ENCODE data around the gene SORBS1.

The SORBS1 gene

DNA sequence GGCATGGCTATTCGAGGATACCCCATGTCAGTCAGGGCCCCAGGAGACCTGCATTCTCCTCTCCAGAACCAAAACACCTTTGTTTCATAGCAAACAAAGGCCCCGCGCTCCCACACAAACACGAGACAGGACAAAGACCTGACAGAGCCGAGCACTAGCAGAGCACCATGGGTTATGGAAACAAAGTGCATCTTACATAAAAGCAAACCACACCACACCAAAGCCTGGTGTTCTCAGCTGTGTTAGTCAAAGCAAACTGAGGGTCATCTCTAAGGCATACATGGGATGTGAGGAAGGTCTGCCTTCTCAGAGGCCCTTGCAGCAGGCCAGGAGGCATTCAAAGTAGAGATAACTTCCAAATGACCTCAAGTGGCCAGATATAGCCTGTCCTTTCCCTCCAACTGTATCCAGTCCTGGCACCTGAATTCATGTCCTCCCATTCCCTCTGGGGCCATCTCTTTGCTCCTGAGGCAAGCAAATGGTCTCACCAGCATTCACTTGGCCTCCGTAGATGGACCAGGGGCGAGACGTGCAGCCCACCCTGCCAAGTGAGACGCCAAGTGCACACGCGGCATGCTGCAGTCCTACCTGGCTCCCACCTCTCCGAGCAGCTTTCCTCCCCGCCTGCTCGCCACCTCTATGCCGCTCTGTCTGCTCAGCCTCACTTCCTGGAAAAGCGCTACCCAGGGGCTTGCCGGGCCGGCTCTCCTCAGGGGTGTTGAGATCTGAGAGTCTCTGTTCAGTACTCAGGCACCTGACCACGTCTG lies 225.1 kb downstream of the SORBS1 start:
- DNase-seq: no peak

GRCh38 chr10:95334805-95335144 lies 226.4 kb downstream of the SORBS1 start:
- no peak for DNase-seq

DNA sequence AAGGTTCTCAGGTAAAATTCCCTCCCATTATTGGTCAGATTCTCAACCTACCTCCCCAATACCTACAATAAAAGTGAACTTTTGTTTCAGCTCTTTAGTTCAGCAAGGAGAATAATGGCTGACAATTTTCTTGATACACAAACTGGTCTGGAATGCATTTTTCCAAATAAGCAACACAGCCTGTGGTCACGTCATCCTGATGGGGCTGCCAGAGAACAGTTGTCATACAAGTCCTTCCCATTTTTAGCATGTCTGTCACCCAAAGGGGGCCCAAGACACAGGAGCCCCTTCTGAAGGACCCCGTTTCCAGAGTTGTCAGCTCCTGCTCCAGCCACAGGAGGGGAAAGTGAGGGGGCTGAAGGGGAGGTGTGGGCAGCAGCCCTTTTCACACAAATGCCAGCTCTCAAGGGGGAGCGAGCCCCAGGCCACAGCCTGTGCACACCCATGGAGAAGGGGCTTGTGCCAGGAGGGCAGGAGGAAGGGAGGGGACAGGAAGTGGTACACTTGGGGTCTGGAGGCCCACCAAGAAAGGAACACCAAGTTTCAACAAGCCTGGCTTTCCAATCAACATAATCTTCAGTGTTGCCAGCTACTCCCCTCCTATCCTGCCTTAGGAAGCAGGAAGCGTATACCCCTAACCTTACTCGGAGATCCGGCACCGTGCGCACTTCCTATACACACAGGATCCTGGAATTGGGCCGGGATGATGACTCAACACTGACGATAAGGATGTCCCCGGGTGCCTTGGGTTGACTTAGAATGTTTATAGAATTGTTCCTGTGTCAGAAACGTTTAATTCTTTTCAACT lies 227.0 kb downstream of the SORBS1 start:
- peak; percentile 72 for DNase-seq

DNA sequence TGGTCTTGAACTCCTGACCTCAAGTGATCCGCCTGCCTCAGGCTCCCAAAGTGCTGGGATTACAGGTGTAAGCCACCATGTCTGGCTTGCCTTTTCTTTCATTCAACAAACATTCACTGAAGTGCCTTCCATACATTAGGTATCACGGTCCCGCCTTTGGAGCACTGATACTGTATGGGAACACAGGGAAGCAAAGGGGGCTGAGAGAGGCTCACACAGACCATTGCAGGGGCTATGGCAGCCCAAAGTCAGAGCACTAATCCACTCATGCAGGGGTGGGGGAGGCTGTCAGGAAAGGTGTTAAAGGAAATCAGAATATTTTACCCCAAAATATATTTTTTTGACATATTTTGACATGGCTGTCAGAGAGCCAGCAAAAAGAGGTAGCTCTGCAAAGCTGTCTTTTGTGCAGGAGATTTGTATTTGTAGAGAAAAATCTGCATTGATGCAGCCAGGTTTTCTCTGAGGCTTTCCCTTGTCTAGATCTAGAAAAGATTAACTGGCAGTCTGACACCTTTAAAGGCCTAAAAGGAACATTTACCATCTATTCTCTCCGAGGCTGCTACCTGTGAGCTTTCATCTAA lies 228.4 kb downstream of the SORBS1 start:
- no peak for DNase-seq

DNA sequence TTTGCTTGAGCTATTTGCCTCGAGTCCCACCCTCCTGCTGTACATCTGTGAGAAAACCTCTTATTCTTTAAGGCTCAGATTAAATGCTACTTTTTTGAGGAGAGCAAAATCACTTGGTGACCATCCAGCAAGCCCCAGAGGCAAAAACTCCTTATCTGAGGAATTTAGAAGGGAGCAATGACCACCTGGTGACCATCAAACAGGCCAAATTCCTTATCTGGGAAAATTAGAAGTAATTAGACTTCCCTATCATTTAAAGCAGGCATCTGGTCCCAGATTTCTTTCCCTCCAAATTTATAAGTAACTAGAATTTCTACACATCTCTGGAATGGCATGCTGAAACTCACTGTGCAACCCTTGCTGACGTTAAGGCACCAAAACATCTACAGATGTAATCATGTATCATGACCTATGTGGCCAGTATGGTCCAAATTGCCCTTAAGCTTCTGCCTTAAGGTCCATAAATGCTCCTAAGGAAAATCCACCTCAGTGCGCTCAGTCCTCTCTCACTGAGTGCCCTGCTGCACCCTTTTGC lies 229.5 kb downstream of the SORBS1 start:
- no peak for DNase-seq

GRCh38 chr10:95330966-95331453 lies 230.2 kb downstream of the SORBS1 start:
- DNase-seq: peak; percentile 15

- DNase-seq: no peak
Observed at GRCh38 chr10:95329296-95329695, 231.9 kb downstream of the SORBS1 start.

GRCh38 chr10:95328013-95328412 lies 233.2 kb downstream of the SORBS1 start:
- no peak for DNase-seq

- DNase-seq: no peak
Observed at GRCh38 chr10:95327367-95327766, 233.8 kb downstream of the SORBS1 start.

GRCh38 chr10:95326396-95326795 lies 234.8 kb downstream of the SORBS1 start:
- no peak for DNase-seq

DNA sequence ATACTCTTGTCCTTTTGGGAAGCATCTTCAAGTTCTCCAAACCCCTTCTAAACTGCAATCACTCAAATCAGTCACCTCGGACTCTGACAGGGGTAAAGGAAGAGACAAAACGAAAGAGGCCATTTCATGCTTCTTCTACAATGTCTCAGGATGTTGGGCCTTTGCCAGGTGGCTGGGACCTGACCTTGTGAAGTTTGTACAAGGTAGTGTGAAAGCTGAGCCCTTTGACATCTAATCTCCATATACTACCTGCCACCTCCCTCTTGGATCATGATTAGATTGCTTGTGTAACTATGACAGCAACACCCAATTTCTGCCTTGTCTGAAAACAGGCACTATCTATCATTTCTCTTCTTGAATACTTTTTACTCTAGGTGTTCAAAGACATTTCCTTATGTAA lies 235.3 kb downstream of the SORBS1 start:
- DNase-seq: no peak

- DNase-seq: no peak
Observed at GRCh38 chr10:95324436-95325268, 236.5 kb downstream of the SORBS1 start.

- no peak for DNase-seq
Observed at GRCh38 chr10:95321554-95322301, 239.4 kb downstream of the SORBS1 start.

DNA sequence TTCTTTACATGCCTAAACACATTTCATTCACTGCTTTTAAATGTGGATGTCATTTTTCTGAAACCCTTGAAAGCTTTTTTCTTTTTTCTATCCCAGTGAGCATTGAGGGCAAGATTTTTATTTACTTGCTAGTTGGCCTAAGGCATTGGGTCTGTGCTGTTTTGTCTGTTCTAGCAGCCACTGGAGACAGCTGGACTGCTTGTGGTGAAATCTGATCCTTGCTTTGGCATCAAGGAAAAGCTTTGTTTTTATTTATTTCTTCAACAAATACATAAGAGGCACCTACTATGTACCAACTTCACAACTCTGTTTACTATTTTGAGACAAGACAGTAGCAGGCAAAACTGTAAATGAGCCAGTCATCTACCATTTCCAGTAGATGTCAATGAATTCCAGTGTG lies 241.9 kb downstream of the SORBS1 start:
- DNase-seq: no peak

DNA sequence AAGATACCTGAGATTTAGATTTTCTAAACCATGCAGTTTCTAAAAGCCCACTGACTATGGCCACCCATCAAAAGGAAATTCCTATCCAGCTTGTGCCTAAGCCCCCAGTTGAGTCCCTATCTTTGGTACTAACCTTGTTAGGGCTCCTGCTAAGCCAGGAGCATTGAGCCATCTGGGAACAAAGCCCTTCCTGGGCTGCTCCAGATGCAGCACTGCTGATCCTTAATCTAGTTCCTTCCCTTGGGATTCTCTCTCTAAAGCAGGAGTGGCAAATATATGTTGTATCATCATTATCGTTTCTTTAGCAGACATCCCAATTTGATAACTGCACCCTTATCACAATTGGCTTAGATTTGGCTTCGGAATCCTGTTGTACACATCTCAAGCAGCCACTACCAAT lies 245.7 kb downstream of the SORBS1 start:
- DNase-seq: no peak

DNA sequence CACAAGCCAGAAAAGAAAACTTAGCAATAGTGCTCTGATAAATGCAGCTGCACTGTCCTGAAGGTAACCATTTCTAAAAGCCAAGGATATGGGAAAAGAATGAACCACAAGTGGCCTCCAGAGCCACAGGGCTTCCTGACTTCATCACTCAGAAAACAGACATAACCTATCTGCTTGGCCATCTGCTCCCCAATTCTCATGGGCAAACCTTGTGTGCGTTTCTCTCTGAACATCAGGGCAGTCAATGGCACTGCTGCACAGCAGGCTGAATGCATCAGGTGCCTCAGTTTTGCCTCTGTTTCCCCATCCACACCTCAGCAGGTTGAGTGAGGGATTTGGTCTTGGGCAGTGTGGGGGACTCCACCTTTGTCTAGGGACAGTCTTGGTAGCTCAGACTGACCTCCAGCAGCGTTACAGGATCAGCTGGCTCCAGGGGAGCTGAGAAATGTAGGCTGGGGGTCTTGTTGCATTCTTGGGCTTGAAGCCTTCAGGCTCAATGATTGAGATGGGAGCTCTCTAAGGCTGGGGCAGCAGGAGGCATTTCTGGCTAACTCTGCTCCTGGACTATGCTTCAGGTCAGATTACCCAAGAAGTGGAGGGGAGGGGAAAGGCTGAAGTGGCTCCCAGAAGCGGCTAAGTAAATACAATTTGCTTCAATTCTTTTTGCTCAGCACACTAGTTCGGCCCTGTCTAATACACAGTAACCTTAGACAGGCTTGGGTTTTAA lies 246.8 kb downstream of the SORBS1 start:
- no peak for DNase-seq

DNA sequence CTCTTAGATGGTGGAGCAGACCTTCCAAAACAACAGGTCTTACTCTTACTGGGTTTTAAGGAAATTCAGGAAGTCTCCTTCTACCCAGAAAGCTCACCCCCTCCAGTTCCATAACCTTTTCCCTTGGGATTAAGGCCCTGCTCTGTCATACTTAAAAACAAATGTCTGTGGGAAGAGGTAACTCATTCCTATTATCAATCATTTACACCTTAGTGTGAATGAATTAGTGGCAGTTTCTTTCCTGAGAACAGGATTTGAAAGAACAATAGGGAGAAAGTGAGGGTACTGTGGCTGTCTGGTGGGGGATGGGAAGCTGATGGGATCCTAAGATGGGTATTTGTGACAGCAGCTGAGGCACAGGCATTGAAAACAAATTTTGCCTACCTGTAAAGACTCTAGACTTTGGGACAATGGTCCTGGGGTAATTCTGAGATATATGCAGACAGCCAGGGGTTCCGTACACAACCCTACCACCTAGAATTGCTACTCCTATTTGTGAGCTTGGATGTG lies 248.1 kb downstream of the SORBS1 start:
- no peak for DNase-seq

DNA sequence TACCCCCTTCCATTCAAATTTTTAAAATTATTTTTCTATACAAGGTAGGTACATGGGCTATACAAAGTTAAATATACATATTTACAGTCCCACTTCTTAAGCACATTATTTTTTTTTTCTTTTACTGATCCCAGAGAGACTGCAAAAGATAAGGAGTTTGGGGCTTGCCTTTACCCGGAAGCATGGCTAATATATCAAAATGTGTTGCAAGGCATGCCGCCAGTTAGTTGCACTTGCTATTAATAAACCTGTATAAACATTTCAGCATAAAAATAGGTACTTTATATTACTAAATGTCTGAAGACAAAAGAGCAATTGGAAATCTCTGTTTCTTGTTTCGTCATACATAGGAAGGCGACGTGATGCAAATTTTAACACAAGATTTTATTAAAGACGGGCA lies 248.9 kb downstream of the SORBS1 start:
- no peak for DNase-seq

- DNase-seq: no peak
Observed at GRCh38 chr10:95309958-95310357, 251.2 kb downstream of the SORBS1 start.

- DNase-seq: peak; percentile 98
Observed at GRCh38 chr10:95308389-95309302, 252.5 kb downstream of the SORBS1 start.

All from NCI-H226 (cell line).